Dedifferentiated amniotic fluid mesenchymal stem cell (primary cell): Measurements from ENCODE around the gene ITPA.
A peak's percentile ranks its signal among the peaks of the same experiment; 100 is the strongest.

Experiments used
- DNase-seq: peaks from one replicate; pipeline ENCODE4 v3.0.0-alpha.2; 2016; ENCODE audit errors: extremely low spot score

The ITPA gene

DNA sequence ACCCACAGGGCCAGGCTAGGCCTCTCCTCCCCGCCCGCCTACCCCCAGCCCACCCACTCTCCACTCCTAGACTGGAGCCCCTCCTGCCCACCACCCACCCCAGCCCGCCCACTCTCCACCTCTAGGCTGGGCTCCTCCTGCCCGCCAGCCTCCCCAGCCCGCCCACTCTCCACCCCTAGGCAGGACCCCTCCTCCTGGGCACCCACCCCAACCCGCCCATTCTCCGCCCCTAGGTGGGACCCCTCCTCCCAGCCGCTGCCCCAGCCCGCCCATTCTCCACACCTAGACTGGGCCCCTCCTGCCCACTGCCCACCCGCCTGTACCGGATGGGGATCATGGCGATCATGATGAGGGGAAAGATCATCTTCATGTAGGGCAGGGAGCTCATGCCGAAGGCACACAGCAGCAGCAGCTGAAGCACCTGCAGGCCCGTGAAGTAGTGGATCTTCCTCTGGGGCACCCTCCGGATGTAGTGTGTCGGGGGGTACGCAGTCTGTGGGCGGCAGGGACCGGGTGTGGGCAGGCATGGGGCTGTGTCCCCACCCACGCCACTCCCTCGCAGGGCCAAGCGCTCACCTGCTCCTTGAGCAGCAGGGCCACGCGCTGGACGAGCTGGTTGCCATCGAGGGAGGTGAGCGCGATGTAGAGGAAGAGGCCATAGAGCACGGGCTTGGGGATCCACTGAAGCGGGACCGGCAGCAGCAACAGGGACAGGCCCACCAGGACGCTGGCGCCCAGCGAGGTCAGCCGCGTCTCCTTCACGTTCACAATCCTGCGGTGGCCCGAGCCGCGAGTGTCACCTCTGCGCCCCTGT lies 18.8 kb downstream of the ITPA start:
- no peak for DNase-seq

DNA sequence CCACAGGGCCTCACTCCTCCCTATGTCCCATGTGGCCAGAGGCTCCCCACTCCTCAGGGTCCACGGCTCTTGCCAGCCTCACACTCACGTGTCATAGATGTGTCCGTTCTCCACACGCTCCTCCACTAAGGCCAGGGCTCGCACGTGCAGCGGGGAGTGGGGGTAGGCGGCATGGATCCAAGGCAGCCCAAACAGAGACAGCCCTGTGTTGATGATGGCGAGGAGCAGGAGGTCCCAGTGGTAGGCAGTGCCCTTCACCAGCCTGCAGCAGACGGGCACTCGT lies 19.4 kb downstream of the ITPA start:
- DNase-seq = no peak

DNA sequence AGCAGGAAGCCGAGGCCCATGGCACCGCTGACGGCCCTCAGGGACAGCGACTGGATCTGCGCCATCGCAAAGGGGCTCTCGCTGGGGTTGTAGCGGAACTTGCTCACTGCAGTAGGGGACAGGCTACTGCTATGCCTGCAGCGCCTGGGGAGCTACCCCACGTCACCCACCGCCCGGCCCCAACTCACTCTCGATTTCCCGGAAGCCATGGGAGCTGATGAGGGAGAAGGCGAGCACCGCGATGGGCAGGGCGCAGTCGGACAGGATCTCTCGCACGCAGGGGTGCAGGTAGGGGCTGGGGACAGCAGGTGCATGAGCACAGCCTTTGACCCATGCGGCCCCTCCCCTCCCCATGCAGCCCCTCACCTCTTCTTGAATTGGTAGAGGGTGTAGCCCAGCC lies 19.9 kb downstream of the ITPA start:
- no peak for DNase-seq

DNA sequence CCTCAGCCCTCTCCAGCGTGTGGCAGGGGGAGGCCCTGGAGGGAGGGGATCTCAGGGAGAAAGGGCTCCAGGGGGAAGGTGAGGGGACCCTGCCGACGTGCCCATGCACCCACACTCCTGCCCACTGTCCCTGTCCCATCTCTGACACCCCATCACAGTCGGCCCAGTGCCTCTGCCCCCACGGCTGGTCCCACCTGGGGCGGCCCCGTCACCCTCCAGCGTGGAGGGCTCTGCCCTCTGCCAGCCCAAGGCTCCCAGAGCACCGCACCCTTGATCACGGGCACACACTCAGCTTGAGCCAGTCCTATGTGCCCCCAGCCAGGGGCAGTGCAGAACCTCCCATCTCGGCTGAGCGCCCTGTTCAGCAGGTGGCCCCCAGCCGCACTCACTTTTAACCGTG lies 20.5 kb downstream of the ITPA start:
- no peak for DNase-seq

DNA sequence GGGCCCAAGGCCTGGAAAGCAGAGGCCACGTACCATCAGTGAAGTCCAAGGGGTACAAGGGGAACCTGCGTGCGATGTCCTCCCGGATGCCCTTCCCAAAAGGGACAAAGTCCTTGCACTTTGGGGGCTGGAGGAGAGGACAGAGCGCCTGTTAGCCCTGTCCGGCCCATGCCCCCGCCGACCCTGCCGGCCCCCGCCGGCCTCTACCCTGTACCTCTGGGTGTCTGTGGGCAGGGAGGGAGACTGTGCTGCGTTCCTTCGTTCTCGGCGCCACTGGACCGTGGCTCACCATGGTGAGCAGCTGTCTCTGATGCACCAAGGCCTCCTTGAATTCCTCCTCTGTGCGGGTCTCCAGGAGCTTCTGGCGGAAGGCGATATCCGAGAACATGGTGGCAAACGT lies 21.8 kb downstream of the ITPA start:
- DNase-seq = no peak

DNA sequence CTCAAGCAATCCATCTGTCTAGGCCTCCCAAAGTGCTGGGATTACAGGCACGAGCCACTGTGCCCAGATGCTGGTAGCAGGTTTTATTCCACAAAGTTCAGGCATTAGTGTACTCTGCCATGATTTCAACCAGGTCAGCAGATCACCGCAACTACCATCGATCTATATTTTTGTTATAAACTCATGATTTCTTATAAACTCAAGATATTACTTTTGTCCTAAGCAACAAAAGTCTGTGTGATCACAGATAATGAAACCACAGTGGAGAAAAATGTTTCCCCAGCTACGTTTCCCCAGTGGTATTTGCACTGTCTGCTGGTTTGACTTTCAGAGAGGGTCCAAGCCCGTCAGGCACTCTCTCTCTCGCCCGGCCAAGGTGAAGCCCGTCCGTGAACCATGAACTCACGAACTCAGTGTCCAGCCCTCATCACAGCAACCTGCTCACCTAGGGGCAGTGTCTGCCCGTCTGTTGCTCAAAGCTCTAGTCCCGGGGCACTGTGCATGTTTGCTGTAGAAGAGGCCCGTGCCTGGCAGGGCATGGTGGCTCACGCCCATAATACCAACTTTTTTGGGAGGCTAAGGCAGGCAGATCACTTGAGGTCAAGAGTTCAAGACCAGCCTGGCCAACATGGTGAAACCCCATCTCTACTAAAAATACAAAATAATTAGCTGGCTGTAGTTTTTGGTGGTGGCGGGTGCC lies 22.7 kb downstream of the ITPA start:
- no peak for DNase-seq

DNA sequence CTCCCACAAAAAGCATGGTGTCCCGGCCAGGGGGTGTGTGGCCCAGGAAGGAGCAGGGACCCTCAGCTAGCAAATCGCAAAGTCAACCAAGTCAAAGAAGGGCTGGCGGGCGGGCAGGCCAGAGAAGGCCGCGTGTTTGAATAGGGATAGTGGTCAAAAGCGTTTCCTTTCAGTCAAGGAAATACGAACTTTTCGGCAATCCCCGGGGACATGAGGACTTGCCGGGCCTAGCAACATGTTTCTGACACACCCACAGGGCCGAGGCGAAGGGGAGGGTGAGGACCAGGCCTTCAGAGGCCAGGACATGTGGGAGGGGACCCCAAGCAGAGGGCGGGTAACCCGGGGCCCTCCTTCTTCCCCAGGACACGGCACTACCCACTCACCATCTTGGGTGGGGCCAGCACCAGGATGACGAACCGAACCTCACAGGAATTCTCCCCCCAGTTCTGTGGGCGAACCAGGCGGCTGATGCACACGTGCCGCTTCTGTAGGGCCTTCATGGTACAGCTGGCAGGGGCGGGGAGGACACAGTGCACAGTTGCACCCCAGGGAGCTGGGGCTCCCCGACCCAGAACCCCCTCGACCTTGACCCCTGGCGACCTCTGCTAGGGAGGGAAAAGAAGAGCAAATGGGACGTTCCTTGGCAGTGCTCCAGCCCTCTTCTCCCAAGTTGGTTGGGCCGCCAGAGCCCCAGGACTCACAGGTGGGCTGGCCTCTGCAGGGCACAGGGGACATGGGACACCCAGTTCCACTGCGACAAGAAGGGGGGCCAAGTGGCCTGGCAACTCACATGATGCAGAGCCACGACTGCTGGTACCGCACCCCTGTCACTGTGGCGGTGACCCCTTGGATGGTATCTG lies 24.1 kb downstream of the ITPA start:
- DNase-seq = no peak

DNA sequence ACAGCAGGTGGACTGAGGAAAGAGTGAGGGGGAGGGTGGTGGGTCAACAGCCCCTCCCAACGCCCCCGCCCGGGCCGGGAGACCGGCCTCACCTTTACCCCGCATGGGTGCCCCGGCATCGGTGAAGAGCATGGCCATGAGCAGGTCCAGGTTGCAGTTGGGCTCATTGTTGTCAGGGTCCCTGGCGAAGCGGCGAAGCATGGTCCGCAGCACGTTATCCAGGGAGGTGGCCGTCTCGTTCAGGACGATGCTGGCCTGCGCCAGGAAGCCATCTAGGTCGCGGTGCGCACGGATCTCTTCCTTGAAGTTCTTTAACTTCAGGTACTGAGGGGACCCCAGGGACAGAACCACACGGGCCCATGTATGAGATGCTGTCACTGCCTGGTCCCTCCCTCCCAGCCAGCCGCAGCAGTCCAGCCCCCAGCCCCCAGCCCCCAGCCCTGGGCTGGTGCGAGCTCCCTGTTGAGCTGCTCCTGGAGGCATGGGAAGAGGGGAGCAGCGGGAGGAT lies 24.7 kb downstream of the ITPA start:
- DNase-seq = no peak

DNA sequence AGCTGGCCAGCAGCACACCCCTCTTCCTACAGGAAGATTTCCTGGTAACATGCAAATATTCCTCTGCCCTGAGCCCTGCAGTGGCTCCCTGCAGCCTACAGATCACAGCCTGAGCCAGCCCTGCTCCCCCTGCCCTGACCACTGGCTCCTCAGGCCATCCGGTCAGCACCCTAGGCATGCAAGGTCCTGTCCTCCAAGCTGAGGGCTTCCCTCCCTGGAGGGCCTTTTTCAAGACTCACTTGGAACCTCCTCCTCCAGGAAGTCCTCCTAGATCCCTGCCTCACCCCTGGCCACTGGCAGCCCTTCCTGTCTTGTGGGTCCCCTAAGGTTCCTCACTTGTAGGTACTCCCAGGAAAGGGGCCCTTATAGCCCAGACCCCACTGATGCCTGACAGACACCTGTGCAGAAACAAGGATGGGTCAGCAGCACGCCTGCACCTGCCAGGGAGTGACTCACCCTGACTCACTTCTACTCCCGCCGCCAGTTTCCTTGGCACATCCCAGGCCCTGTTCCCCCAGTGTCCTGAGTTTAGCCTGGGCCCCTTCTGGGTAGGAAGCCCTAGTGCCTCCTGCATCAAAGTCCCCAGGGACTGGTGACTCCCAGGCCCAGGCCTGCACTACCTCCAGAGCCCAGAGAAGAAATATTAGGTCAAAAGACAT lies 26.5 kb downstream of the ITPA start:
- DNase-seq = no peak

DNA sequence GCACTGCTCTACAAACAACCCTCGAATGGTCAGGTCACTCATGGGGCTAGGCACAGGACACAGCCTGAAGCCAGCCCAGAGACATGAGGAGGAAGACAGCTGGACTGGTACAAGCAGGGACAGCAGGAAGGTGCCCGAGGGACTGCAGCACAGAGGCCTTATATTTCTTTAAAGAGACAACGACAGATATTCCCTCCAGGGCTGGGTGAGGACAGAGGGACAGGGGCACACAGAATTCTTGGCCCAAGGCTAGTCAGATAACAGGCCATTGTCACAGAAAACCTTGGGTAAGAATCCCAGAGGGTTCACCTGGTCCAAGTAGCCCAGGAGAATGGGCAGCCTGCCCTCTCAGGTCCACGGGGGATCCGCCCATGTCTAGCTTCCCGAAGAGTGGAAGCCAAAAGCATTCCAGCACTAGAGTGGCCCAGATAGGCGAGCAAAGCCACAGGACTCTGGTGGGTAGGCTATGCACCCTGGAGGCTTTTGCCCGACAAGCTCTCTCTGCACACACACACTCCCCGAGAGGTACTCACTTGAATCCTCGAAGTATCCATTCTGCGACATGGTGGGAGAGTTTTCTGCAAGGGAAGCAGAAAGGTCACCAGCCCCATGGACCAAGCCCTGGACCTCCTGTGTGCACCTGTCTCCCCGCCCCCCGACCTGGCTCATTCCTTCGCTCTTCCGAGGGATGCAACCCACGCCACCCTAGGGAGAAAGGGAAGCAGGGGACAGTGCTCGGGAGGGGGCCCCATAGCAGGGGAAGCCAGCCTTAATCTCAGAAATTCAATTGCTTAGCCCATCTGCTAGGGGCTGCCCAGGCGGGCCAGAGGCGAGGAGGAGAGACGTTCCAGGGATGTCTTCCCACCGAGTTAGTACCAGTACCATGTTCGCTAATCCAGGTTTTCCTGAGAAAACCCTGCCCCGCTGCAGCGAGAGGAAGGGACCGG lies 28.0 kb downstream of the ITPA start:
- DNase-seq = no peak

DNA sequence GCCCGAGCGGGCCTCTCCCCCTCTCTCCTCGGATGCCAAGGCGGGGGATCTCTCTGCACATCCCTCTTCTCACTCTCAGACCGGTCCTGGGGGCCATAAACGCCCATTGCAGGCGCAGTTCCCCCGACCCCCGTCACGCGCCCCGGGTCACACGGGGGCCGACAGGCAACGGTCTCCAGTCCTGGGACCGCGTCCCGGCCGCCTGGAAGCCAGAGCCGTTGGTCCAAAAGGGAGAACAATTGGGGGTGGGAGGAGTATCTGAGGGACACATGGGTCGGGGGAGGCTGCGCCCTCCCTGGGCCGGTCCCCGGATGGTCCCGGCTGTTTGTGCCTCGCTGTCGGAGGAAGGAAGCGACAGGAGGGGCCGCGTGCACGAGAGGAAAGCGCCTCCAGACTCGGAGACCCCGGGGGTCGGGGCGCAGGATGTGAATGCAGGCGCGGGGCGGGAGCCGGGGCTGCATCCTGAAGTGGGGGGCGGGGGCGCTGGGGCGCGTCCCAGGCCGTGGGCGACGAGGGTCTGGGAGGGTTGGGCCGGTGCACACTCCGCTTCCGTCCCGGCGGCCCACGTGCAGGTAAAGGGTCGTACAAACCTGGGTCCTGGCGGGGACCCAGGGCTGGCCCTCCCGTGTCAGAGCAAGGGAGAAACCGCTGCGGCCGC lies 28.8 kb downstream of the ITPA start:
- no peak for DNase-seq

DNA sequence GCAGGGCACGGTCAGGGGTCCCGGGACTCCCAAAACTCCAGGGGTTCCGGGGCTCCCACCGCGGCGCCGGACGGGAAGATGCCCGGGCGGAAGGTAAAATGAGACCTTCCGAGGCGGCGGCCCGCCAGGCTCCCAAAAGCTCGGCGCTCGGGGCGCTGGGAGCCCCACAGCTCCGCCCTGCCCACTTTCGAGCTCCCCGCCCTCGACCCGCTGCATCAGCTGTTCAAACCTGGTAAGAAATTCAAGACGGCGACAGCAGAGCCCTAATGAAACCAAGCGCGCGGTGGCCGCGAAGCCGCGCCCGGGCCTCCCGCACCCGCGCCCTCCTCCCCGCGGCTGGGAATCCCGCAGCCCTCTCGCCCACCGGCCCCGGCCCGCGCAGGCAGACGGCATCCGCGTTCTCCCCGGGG lies 29.3 kb downstream of the ITPA start:
- DNase-seq = no peak

DNA sequence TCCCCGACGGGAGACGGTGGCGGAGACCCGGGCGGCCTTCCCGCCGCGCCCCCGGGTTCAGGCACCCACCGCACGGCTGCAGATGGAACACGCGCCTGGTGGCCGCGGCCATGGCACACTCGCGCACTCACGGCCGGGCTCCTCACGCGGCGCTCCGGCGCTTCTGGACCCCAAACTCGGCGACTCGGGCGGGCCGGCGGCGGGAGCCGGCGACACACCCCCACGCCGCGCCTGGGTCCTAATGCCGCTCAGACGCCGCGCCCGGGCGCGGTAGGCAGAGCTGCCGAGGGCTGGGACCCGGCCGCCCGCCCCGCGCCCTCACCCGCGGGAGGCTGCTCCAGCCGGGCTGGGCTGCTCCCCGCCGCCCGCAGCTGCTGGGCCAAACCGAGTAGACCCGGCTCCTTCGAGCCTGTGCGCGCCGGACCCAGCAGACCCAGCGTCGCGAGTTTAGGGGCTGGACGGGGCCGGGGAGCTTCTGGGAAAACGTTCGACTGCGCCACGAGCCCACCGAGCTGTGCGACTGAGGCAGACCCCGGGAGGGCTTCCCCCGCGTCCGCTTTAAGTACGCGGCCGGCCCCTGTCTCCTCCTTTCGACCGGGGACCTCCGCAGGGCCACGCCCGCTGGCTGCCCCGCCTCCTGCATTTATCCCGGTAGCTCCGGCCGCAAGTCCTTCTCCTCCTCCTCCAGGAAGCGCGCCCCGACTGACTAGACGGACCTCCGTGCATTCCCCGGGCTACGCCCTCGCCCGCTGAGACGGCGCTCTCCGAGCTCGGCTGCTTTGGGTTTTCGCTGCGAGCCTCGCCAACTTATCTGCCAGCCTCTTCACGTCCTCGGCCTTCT lies 29.9 kb downstream of the ITPA start, which contains the start of gene SLC4A11:
Gene SLC4A11 (minus strand): TSS at position 165 of the 841 bp plus-strand sequence. CDS start 53 bp downstream, at position 112.
- DNase-seq = peak; percentile 45

DNA sequence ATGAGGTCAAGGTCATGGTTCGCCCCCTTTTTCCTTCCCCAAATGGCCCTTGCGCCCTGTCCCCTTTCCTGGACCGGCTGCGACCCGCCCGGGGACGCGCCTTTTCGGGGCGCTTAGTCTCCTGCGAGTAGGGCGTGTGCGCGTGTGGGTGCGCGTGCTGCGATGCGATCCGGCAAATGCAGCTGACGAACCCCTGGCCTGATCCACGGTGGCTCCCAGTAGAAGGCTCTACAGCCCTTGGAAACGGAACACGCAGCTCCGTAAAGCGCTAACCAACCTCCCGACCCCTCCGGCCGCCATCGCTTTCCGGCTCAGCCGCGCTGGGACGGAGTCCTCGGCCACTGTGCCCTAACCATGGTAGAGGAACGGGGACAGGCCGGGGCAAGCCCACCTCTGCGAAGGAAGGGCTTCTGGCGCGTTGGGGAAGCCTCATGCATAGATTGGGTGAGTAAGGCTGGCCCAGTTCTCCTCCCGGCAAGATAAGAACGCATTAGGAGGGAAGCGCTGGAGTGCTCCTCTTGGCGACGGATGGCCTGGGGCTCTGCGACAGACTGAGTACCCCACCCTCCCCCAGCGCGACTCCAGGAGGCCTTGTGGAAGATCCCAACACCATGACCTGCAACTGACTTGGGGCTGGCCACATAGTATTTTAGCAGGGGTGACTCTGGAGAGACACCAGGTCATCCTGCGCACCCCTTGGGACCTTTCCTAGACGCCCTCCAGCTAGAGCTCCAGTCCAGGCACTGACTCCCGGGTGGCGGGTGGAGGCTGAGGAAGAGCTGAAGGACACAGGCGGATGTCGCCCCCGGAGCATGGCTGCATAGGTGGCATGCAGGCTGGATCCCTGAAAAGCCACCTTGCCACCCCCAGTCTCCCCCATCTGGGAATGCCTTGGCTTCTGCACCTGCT lies 30.8 kb downstream of the ITPA start:
- no peak for DNase-seq

DNA sequence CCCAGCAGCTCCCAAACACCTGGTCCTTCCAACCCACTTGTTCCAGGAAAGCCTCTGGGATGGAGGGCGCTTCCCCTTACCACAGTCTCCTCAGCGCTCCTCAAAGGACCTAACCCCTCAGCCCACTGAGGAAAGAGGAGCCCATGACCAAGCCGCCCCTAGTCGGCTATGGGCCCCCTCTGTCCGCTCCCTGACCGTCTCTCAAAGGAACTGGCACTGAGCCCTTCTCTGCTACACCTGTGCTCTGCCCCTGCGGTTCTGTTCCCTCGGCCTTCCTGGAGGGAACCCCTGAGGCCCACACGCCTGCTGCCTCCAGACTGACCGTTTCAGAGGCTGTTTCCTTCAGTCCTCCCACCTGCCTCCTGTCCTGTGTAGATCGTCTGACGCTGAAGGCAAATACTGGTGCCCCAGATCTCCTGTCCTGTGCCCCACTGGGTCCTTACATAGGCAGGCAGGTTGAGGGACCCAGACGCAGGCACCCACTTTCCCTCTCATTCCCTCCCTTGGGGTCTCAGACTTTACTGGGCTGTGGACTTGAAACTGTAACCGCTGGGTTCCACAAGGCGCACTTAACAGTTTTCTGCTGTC lies 31.6 kb downstream of the ITPA start:
- no peak for DNase-seq

DNA sequence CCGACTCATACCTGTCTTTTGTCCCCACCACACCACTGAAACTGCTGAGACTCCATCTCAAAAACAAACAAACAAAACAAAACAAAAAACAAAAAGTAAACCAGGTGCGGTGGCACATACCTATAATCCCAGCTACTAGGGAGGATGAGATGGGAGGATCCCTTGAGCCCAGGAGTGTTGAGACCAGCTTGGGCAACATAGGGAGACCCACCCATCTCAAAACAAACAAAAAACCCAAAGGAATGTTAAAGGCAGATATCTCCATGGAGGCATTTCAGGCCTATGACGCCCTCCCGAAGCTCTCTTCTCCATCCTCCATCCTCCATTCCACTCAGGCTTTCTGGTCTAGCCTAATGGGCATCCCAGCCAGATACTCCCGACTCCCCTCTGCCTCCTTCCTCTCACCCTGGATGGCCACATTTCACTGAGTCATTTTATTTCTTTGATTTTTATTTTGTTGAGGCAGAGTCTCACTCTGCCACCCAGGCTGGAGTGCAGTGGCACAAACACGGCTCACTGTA lies 32.9 kb downstream of the ITPA start:
- DNase-seq = no peak

DNA sequence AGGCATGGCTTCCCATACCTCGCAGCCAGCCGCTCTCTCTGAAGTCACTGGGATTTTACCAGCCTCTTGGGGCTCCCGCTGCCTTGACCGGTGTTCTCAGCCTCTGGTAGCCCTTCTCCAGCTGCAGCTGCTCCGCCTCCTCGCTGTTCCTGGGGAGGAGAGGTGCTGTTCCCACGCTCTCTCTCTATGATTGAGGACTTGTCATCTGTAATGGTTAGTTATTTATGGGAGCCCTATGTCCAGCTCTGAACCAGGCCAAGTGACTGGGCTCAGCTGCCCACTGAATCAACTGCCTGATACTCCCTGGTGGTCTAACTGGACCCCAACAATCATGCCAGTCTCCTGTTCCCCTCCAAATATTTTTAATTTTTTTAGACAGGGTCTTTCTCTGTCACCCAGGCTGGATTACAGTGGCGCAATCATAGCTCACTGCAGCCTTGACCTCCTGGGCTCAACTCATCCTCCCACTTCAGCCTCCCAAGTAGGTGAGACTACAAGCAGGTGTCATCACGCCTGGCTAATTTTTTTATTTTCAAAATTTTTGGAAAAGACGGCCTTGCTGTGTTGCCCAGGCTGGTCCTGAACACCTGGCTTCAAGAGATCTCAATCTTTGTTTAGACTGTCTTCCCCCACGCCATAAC lies 34.5 kb downstream of the ITPA start:
- DNase-seq = no peak
